ENCODE data around the gene SERGEF.

DNA sequence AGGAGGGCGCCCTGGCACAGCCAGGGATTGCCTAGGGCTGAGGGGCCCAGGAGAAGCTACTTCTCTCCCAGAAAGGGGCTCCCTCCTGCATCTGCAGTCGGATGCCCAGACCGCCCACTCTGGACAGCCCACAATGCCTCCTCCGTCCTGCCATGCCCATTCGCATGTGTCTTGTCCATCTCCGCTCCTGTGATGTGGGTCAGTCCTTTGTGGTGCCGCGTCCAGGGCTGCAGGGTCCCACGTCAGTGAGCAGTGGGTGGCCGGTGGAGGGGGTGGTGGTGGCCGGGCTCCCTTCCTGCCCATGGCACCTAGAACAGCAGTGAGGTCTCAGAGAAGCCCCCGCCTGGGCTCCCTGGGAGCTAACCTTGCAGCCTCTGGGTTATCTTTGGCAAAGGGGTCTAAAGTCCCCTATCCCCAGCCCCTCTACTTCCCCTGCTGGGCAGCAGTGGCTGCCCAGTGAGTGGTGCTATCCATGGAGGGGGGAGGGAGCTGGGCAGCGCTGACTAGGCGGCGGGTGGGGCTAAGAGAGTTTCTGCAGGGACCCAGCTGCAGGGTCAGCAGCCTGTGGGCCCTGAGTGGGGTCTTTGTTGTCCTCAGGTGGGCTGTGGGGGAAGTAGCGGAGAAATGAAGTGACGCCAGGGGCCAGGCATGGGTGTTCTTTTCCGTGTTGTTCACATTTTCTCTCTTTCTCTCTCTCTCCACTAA is 237.2 kb downstream of the SERGEF start:
- TF ChIP-seq, protein P1, sequence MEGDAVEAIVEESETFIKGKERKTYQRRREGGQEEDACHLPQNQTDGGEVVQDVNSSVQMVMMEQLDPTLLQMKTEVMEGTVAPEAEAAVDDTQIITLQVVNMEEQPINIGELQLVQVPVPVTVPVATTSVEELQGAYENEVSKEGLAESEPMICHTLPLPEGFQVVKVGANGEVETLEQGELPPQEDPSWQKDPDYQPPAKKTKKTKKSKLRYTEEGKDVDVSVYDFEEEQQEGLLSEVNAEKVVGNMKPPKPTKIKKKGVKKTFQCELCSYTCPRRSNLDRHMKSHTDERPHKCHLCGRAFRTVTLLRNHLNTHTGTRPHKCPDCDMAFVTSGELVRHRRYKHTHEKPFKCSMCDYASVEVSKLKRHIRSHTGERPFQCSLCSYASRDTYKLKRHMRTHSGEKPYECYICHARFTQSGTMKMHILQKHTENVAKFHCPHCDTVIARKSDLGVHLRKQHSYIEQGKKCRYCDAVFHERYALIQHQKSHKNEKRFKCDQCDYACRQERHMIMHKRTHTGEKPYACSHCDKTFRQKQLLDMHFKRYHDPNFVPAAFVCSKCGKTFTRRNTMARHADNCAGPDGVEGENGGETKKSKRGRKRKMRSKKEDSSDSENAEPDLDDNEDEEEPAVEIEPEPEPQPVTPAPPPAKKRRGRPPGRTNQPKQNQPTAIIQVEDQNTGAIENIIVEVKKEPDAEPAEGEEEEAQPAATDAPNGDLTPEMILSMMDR (IDR thresholded peaks at IDR 0.05), result no peak
- TF ChIP-seq POLR2A (IDR thresholded peaks at IDR 0.05), result no peak
